HFF-Myc (cell line): ENCODE results near the gene GNL1.
A peak's percentile ranks its signal among the peaks of the same experiment; 100 is the strongest.

Experiments
- DNase-seq: peaks from one replicate; pipeline ENCODE4 v3.0.0-alpha.2; 2011; ENCODE audit warnings: low read depth; ENCODE audit errors: extremely low read depth
- H3K4me3 ChIP-seq: replicated peaks from 2 replicates; pipeline ENCODE4 v1.5.1; 2011; ENCODE audit warnings: low read depth, mild to moderate bottlenecking, control low read depth, low read length
- TF ChIP-seq, protein P1 (sequence below): IDR thresholded peaks from 2 replicates; pipeline ENCODE4 v1.5.1; 2012; ENCODE audit warnings: mild to moderate bottlenecking, low read depth, low read length, control low read depth; ENCODE audit errors: missing control alignments

GNL1 gene

DNA sequence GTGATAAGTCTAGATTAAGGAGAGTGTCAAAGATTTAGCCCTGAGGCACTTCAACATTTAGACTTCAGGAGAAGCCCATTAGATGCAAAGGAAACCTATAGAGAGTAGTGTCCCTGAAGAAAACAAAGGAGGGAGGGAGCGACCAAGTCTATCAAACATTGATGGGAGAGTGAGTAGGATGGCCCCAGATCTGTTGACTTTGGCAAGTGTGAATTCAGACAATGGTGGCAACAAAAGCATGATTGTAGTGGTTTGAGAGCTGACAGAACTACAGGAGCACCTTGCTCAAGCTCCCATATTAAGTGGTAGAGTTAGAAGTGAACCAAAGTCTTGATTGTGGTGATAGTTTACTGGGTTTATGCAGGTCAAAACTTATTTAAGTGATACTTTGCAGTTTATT lies 14.0 kb upstream of the GNL1 start:
- no peak for DNase-seq
- H3K4me3 ChIP-seq: peak overlapping the region; percentile 68
- TF ChIP-seq, protein P1, sequence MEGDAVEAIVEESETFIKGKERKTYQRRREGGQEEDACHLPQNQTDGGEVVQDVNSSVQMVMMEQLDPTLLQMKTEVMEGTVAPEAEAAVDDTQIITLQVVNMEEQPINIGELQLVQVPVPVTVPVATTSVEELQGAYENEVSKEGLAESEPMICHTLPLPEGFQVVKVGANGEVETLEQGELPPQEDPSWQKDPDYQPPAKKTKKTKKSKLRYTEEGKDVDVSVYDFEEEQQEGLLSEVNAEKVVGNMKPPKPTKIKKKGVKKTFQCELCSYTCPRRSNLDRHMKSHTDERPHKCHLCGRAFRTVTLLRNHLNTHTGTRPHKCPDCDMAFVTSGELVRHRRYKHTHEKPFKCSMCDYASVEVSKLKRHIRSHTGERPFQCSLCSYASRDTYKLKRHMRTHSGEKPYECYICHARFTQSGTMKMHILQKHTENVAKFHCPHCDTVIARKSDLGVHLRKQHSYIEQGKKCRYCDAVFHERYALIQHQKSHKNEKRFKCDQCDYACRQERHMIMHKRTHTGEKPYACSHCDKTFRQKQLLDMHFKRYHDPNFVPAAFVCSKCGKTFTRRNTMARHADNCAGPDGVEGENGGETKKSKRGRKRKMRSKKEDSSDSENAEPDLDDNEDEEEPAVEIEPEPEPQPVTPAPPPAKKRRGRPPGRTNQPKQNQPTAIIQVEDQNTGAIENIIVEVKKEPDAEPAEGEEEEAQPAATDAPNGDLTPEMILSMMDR: no peak

- TF ChIP-seq, protein P1: no peak
- no peak overlapping the region for H3K4me3 ChIP-seq
- no peak for DNase-seq
These were observed 12.0 kb upstream of the GNL1 start for GRCh38 chr6:30568245-30568644.

DNA sequence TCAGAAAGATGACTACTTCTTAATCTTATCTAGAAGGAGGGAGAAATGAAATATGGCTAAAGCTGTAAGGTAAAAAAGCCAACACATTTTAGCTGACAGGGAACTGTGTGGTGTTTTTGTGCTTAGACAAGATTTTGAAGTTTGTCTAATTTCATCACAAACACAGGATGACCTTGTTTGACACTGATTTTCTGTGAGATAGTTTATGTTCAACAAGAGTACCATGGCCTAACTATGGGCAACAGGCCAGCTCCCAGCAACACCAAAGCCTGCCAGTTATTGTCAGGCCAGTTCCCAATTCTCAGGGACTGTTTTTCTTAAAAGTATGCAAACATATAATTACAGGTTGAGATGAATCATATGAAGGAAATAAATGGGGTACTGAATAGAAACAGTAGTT lies 9.5 kb upstream of the GNL1 start:
- TF ChIP-seq, protein P1: no peak
- H3K4me3 ChIP-seq: no peak overlapping the region
- no peak for DNase-seq

GRCh38 chr6:30564114-30564513 lies 7.8 kb upstream of the GNL1 start:
- H3K4me3 ChIP-seq: no peak overlapping the region
- no peak for DNase-seq
- TF ChIP-seq, protein P1: no peak

GRCh38 chr6:30562470-30563425 lies 6.5 kb upstream of the GNL1 start:
- DNase-seq: no peak
- no peak overlapping the region for H3K4me3 ChIP-seq
- TF ChIP-seq, protein P1: no peak

DNA sequence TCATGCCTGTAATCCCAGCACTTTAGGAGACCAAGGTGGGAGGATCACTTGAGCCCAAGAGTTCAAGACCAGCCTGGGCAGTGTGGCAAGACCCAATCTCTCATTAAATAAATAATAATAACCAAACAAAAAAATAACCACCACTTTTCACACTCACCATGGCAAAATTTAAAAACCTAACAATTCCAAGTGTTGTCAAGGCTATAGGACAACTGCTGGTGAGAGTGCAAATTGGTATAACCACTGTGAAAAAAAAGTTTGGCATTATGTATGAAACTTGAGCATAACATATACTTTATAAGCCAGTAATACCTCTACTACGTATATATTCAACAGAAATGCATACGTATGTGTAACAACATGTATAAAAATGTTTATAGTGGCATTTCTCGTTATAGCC lies 4.6 kb upstream of the GNL1 start:
- no peak for DNase-seq
- no peak overlapping the region for H3K4me3 ChIP-seq
- TF ChIP-seq, protein P1: no peak

DNA sequence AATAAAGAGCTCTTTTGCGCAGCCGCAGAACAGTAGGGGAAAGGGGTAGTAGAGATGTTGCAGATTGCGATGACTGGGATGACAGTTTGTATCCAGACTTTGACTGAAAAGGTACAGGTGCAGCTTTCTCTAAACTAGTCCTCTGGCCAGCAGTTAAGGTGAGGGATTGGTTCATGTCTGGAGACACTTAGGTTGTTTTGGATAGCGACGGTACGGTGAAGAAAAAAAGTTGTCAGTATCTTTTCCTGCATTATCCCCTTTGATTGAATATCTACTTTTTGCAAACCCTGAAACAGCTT lies 1.3 kb upstream of the GNL1 start:
- H3K4me3 ChIP-seq: peak overlapping the region; percentile 96
- TF ChIP-seq, protein P1: no peak
- DNase-seq: no peak
